Natural killer cell (primary cell): ENCODE data around the gene DSG2. TPM values are rescaled to one million over a fixed set of nuclear protein-coding genes. Genes with fewer than 3 reads are reported as not detected.

Experiments
- ATAC-seq, 3 donors: fragments of 150-1000 bp in 2 of 3; fragments of 200-7000 bp in 1 of 3; cut with Tn5 transposase; 1 replicate in 1 of 3; 2 replicates in 2 of 3; pipeline ENCODE4 v1.10.0; 2021; ENCODE audit warnings: mild to moderate bottlenecking in 2 of 3, moderate library complexity in 2 of 3
- DNase-seq, 2 donors: peaks; one replicate each; pipeline versions ENCODE4 v3.0.0 to v3.0.0-alpha.2; 2013 to 2021; ENCODE audit warnings: mixed read lengths in 1 of 2
- H3K27ac ChIP-seq: one replicate; pipeline ENCODE4 v1.5.1; 2013; ENCODE audit warnings: mild to moderate bottlenecking, low read length
- H3K27me3 ChIP-seq: one replicate; pipeline ENCODE4 v1.6.1; 2013; ENCODE audit warnings: low read length; ENCODE audit not compliant: control insufficient read depth, insufficient read depth
- H3K36me3 ChIP-seq: one replicate; pipeline ENCODE4 v1.6.1; 2013; ENCODE audit warnings: low read length; ENCODE audit not compliant: control insufficient read depth, insufficient read depth
- H3K4me1 ChIP-seq: one replicate; pipeline ENCODE4 v1.6.1; 2013; ENCODE audit warnings: low read length; ENCODE audit not compliant: control insufficient read depth, insufficient read depth
- H3K4me3 ChIP-seq: one replicate; pipeline ENCODE4 v1.5.1; 2013; ENCODE audit warnings: low read length
- H3K9me3 ChIP-seq: one replicate; pipeline ENCODE4 v1.6.1; 2013; ENCODE audit warnings: low read length; ENCODE audit not compliant: control insufficient read depth, insufficient read depth
- H3K27ac Mint-ChIP-seq, 2 donors: one replicate each; pipeline ENCODE4 v1.8.0; 2022; ENCODE audit warnings: mild to moderate bottlenecking in 2 of 2, mixed read lengths in 2 of 2, moderate library complexity in 1 of 2
- H3K27me3 Mint-ChIP-seq, 2 donors: one replicate each; pipeline ENCODE4 v1.8.0; 2022; ENCODE audit warnings: low read depth in 2 of 2, mixed read lengths in 2 of 2
- H3K36me3 Mint-ChIP-seq: one replicate; pipeline ENCODE4 v1.8.0; 2022; ENCODE audit warnings: mixed read lengths
- H3K4me1 Mint-ChIP-seq, 2 donors: one replicate each; pipeline ENCODE4 v1.8.0; 2022; ENCODE audit warnings: mixed read lengths in 2 of 2
- H3K4me3 Mint-ChIP-seq: one replicate; pipeline ENCODE4 v1.8.0; 2022; ENCODE audit warnings: mild to moderate bottlenecking, moderate library complexity, mixed read lengths
- H3K9me3 Mint-ChIP-seq, 2 donors: one replicate each; pipeline ENCODE4 v1.8.0; 2022; ENCODE audit warnings: mixed read lengths in 2 of 2
- CTCF ChIP-seq: fragments of 200-600 bp; IDR thresholded peaks from one replicate; pipeline ENCODE4 v1.8.0; 2022; ENCODE audit warnings: antibody characterized with exemption
- WGBS: methylation state at CpG from one replicate; pipeline ENCODE4 v1.1.7; 2013; ENCODE audit warnings: missing lambda C conversion rate; ENCODE audit not compliant: insufficient coverage; 5-methylcytosine and 5-hydroxymethylcytosine counted together
- intact Hi-C: fragments of 100-400 bp; cut with micrococcal nuclease; formaldehyde crosslinking; loops from one replicate; pipeline ENCODE4 v1.14.2; 2022
- total RNA-seq, 4 donors: library from RNA; stranded (reverse); fragments of 120-200 nt in 1 of 4; gene quantifications; one replicate each; pipeline versions ENCODE4 v1.2.3 to v1.2.4, GENCODE V29; 2013 to 2022

Gene DSG2
- total RNA-seq, 3 donors from 2014 or later (not counting 1 experiment from before 2014, with no cell fraction given) = 0.05 to 0.53 TPM; not detected in 1

GRCh38 chr18:31510319-31510718 lies 12.3 kb downstream of the DSG2 start:
- Mint-ChIP-seq H3K4me3 (no peak overlapping the region), H3K9me3 (no peaks in the 10 kb centered on the region), H3K4me1 (no peaks in the 10 kb centered on the region), H3K27me3 (peaks cover 8 to 19% of the 10 kb centered on the region in 2 donors), H3K36me3 (no peaks in the 10 kb centered on the region), H3K27ac (no peak overlapping the region)
- Histone ChIP-seq H3K27ac (no peak overlapping the region), H3K27me3 (no peaks in the 10 kb centered on the region), H3K4me3 (no peak overlapping the region), H3K9me3 (no peaks in the 10 kb centered on the region), H3K4me1 (no peaks in the 10 kb centered on the region), H3K36me3 (no peaks in the 10 kb centered on the region)
- intact Hi-C loops = no loop called here
- no peak for TF ChIP-seq CTCF
- no peak for DNase-seq
- ATAC-seq = no peak

- no peaks in the 10 kb centered on the region for H3K36me3 ChIP-seq
- H3K4me3 Mint-ChIP-seq = no peak overlapping the region
- ATAC-seq (peak in 1 of 3 donors; percentile 30), DNase-seq (no peak)
- no peaks in the 10 kb centered on the region for H3K36me3 Mint-ChIP-seq
- intact Hi-C loops = no loop called here
- H3K4me1 ChIP-seq = no peaks in the 10 kb centered on the region
- H3K4me1 Mint-ChIP-seq = no peaks in the 10 kb centered on the region
- no peak overlapping the region for H3K4me3 ChIP-seq
- H3K27ac Mint-ChIP-seq = no peak overlapping the region
- H3K27me3 ChIP-seq = no peaks in the 10 kb centered on the region
- TF ChIP-seq CTCF = no peak
- WGBS = 83% methylated on average over 4 of the region's 6 CpGs
- no peak overlapping the region for H3K27ac ChIP-seq
- no peaks in the 10 kb centered on the region for H3K9me3 Mint-ChIP-seq
- peaks cover 8 to 19% of the 10 kb centered on the region in 2 donors for H3K27me3 Mint-ChIP-seq
- H3K9me3 ChIP-seq = no peaks in the 10 kb centered on the region
These were observed 13.1 kb downstream of the DSG2 start for GRCh38 chr18:31511098-31511497.

GRCh38 chr18:31512203-31512764 lies 14.3 kb downstream of the DSG2 start:
- no peaks in the 10 kb centered on the region for H3K36me3 Mint-ChIP-seq
- Histone ChIP-seq H3K27me3 (no peaks in the 10 kb centered on the region), H3K27ac (no peak overlapping the region), H3K4me1 (no peaks in the 10 kb centered on the region), H3K4me3 (no peak overlapping the region), H3K36me3 (no peaks in the 10 kb centered on the region), H3K9me3 (no peaks in the 10 kb centered on the region)
- H3K4me3 Mint-ChIP-seq = no peak overlapping the region
- H3K4me1 Mint-ChIP-seq = no peaks in the 10 kb centered on the region
- no peak for TF ChIP-seq CTCF
- WGBS = 81% methylated on average over 6 of the region's 6 CpGs
- no peak for ATAC-seq
- H3K27ac Mint-ChIP-seq = no peak overlapping the region
- H3K9me3 Mint-ChIP-seq = no peaks in the 10 kb centered on the region
- peaks cover 8 to 19% of the 10 kb centered on the region in 2 donors for H3K27me3 Mint-ChIP-seq
- DNase-seq = no peak
- intact Hi-C loops = no loop called here
